Metanephros (tissue), 2 donors: Measurements from ENCODE around the gene ACVR1B. TPM values are rescaled to one million over a fixed set of nuclear protein-coding genes. Genes with fewer than 3 reads are reported as not detected.

Experiments
- small RNA-seq: library from RNA; depleted of rRNA; stranded (forward); fragments of <200 nt; gene quantifications from one replicate; pipeline ENCODE3, GENCODE V24; 2014; ENCODE audit warnings: low replicate concordance
- total RNA-seq: library from RNA; depleted of rRNA; stranded (reverse); fragments of >200 nt; gene quantifications from one replicate; pipeline ENCODE4 v1.2.3, GENCODE V29; 2014

Gene ACVR1B
- 46.0 TPM for total RNA-seq

GRCh38 chr12:51951199-51951842 lies at the start of gene ACVR1B:
Gene ACVR1B, plus strand, starts transcription at chr12:51951699. Its CDS starts 45 bp downstream, at chr12:51951744.

GRCh38 chr12:51907083-51907855 lies 44.2 kb upstream of the ACVR1B start, which contains the start of gene ACVRL1:
Gene ACVRL1, plus strand, starts transcription at chr12:51907504. Its CDS starts 4,971 bp downstream, at chr12:51912475.

GRCh38 chr12:52006726-52007157 lies 55.2 kb downstream of the ACVR1B start, which contains the start of gene TAMALIN:
Gene TAMALIN, plus strand, starts transcription at chr12:52006946. Its CDS starts 74 bp downstream, at chr12:52007020.

Small RNA genes within 50 kb of the gene (small RNA-seq; reads per million reads assigned to genes)
- gene RNU6-574P: not detected

Other genes starting within 250 kb of the ACVR1B start
- 3.7 TPM for gene FIGNL2, start 103.0 kb upstream of the ACVR1B start, total RNA-seq
- gene ANKRD33, start 63.6 kb upstream of the ACVR1B start, total RNA-seq: 0.64 TPM
- 72.2 TPM for gene ACVRL1, start 44.2 kb upstream of the ACVR1B start, total RNA-seq
- 17.7 TPM for gene TAMALIN, start 55.2 kb downstream of the ACVR1B start, total RNA-seq
- gene NR4A1, start 99.7 kb downstream of the ACVR1B start, total RNA-seq: 87.3 TPM
- 21.0 TPM for gene ATG101, start 118.3 kb downstream of the ACVR1B start, total RNA-seq
- 0.35 TPM for gene SMIM41, start 128.0 kb downstream of the ACVR1B start, total RNA-seq
- 0.70 TPM for gene KRT80, start 240.3 kb downstream of the ACVR1B start, total RNA-seq